ENCODE results near the gene ULK2.

ULK2 gene

GRCh38 chr17:19743101-19744100 lies 124.3 kb downstream of the ULK2 start:
- CTCF ChIA-PET = interaction anchor here (0.6 to 7.3 kb wide), 11 partner anchors 11 to 378 kb away, joined by 3 to 80 read pairs (median 3); no protein-coding TSS in a partner anchor
- TF ChIP-seq HOXD13 (CRISPR knock-in tag; IDR thresholded peaks at IDR 0.05; ENCODE audit: borderline replicate concordance) = no peak
- no peak for TF ChIP-seq ZNF280D (tag by site-specific recombination; IDR thresholded peaks at IDR 0.05)
- no peak for TF ChIP-seq ZNF16 (tag by site-specific recombination; IDR thresholded peaks at IDR 0.05; ENCODE audit: low read depth)
- Histone ChIP-seq H3K4me1 (ENCODE audit: control insufficient read depth, insufficient read depth, low read length) (peaks cover 3% of the 10 kb centered on the region; the same call in 1 of the 2 replicates), H3K9me3 (ENCODE audit: control insufficient read depth, insufficient read depth, low read depth, low read length) (no peaks in the 10 kb centered on the region), H3K27ac (ENCODE audit: extremely low read depth, low read depth, low read length) (no peak overlapping the region), H3K36me3 (ENCODE audit: control insufficient read depth in 2 of 2, insufficient read depth in 1 of 2, low read length in 2 of 2) (no peaks in the 10 kb centered on the region), H3K4me3 (ENCODE audit: low read depth, low read length) (no peak overlapping the region)
- POLR2A ChIA-PET = interaction anchor here (0.6 kb wide), 1 partner anchor 41 kb away, joined by 3 read pairs; no protein-coding TSS in a partner anchor

GRCh38 chr17:19742495-19742894 lies 125.2 kb downstream of the ULK2 start:
- H3K4me3 ChIP-seq (ENCODE audit: low read depth, low read length) = no peak overlapping the region
- H3K4me1 ChIP-seq (ENCODE audit: control insufficient read depth, insufficient read depth, low read length) = peaks cover 3% of the 10 kb centered on the region; the same call in 1 of the 2 replicates
- H3K27ac ChIP-seq (ENCODE audit: extremely low read depth, low read depth, low read length) = no peak overlapping the region
- ChIA-PET CTCF (interaction anchor here (1.0 to 7.3 kb wide), 5 partner anchors 12 to 232 kb away, joined by 3 to 80 read pairs (median 4); no protein-coding TSS in a partner anchor), POLR2A (interaction anchor here (1.4 kb wide), 1 partner anchor 94 kb away, joined by 4 read pairs; the partner anchor contains the start of gene ALDH3A2)
- no peak for TF ChIP-seq ZNF140 (tag by site-specific recombination; IDR thresholded peaks at IDR 0.05)
- no peak for TF ChIP-seq ZNF112 (tag by site-specific recombination; IDR thresholded peaks at IDR 0.05)
- TF ChIP-seq PRDM6 (tag by site-specific recombination; IDR thresholded peaks at IDR 0.05) = no peak
- no peak for TF ChIP-seq ZNF555 (tag by site-specific recombination; conservative IDR thresholded peaks at IDR 0.05)
- TF ChIP-seq PBX3 (CRISPR knock-in tag; IDR thresholded peaks at IDR 0.05) = no peak
- TF ChIP-seq SALL2 (tag by site-specific recombination; IDR thresholded peaks at IDR 0.05; ENCODE audit: borderline replicate concordance) = no peak
- no peak for TF ChIP-seq ZNF214 (tag by site-specific recombination; IDR thresholded peaks at IDR 0.05; ENCODE audit: borderline replicate concordance)
- TF ChIP-seq PRDM2 (tag by site-specific recombination; IDR thresholded peaks at IDR 0.05; ENCODE audit: borderline replicate concordance) = no peak
- no peaks in the 10 kb centered on the region for H3K36me3 ChIP-seq (ENCODE audit: control insufficient read depth in 2 of 2, insufficient read depth in 1 of 2, low read length in 2 of 2)
- no peaks in the 10 kb centered on the region for H3K9me3 ChIP-seq (ENCODE audit: control insufficient read depth, insufficient read depth, low read depth, low read length)
